Effector CD4-positive, alpha-beta T cell (primary cell): Measurements from ENCODE around the gene VAMP2.

ENCODE experiments used
- DNase-seq: peaks from one replicate; pipeline ENCODE4 v3.0.0-alpha.2; 2020

Gene VAMP2

GRCh38 chr17:8121681-8122421 is 40.9 kb downstream of the VAMP2 start:
- DNase-seq = no peak

GRCh38 chr17:8121407-8121680 is 41.4 kb downstream of the VAMP2 start:
- no peak for DNase-seq

- peak; percentile 42 for DNase-seq
Observed at GRCh38 chr17:8120520-8121406, 42.0 kb downstream of the VAMP2 start.

GRCh38 chr17:8119581-8120519 is 42.9 kb downstream of the VAMP2 start:
- peak; percentile 69 for DNase-seq

GRCh38 chr17:8118769-8119580 is 43.8 kb downstream of the VAMP2 start:
- peak; percentile 72 for DNase-seq

GRCh38 chr17:8117980-8118768 is 44.6 kb downstream of the VAMP2 start, which contains the start of gene ALOXE3:
Gene ALOXE3, minus strand, starts transcription at chr17:8118514. Its CDS starts 524 bp downstream, at chr17:8117990.
- DNase-seq = no peak

- DNase-seq = no peak
Observed at GRCh38 chr17:8117367-8117979, 45.3 kb downstream of the VAMP2 start.

GRCh38 chr17:8116776-8117175 is 46.0 kb downstream of the VAMP2 start:
- DNase-seq = no peak

GRCh38 chr17:8110907-8111306 is 51.8 kb downstream of the VAMP2 start:
- no peak for DNase-seq

- DNase-seq = no peak
Observed at GRCh38 chr17:8110456-8110804, 52.3 kb downstream of the VAMP2 start.

- DNase-seq = peak; percentile 80
Observed at GRCh38 chr17:8109661-8110455, 52.9 kb downstream of the VAMP2 start.
